ENCODE measurements around the gene WDFY4.

DNA sequence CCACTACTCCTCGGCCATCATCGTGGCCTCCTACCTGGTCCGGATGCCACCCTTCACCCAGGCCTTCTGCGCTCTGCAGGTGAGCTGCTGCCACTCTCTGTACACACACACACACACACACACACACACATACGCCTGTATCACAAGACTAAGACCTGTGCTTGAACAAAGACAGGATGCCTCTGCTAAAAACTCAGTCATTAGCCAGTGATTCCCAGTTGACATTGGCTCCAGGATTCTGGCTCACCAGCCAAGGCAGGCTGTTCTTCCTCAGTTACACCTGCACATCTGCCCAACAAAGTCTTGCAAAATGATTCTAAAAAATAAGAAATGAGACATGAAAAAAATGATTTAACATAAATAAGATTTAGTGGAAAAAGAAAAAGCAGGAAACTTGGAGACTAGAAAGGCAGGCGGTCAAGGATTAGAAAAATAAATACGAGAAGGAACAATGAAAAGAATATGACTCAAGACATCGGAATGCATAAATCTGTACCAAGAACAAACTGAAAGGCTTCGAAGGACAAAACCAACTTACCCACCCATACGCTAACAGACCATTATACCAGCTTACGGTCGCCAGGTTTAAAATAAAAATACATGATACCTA is 262.3 kb downstream of the WDFY4 start:
- TF ChIP-seq, protein P1, sequence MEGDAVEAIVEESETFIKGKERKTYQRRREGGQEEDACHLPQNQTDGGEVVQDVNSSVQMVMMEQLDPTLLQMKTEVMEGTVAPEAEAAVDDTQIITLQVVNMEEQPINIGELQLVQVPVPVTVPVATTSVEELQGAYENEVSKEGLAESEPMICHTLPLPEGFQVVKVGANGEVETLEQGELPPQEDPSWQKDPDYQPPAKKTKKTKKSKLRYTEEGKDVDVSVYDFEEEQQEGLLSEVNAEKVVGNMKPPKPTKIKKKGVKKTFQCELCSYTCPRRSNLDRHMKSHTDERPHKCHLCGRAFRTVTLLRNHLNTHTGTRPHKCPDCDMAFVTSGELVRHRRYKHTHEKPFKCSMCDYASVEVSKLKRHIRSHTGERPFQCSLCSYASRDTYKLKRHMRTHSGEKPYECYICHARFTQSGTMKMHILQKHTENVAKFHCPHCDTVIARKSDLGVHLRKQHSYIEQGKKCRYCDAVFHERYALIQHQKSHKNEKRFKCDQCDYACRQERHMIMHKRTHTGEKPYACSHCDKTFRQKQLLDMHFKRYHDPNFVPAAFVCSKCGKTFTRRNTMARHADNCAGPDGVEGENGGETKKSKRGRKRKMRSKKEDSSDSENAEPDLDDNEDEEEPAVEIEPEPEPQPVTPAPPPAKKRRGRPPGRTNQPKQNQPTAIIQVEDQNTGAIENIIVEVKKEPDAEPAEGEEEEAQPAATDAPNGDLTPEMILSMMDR (IDR thresholded peaks at IDR 0.05), result no peak
- TF ChIP-seq POLR2A (IDR thresholded peaks at IDR 0.05), result no peak
